Upper lobe of left lung (tissue), 6 donors: Measurements from ENCODE around the gene REV1. TPM values are rescaled to one million over a fixed set of nuclear protein-coding genes. Genes with fewer than 3 reads are reported as not detected.
"Not testable (repeated sequence)": the region's sequence is repeated elsewhere in the genome, so short reads cannot be mapped to it uniquely, and the experiment has no call there.

Experiments
- ATAC-seq, 2 donors: fragments of 200-7000 bp; cut with Tn5 transposase; one replicate each; pipeline ENCODE4 v1.9.1; 2022; ENCODE audit warnings: mild to moderate bottlenecking in 2 of 2, moderate library complexity in 2 of 2; ENCODE audit not compliant: low FRiP score in 2 of 2
- DNase-seq, 2 donors: peaks; one replicate each; pipeline ENCODE4 v3.0.0-alpha.2; 2019 to 2020
- H3K27ac ChIP-seq, 4 donors: fragments of 200-600 bp; sonication (generic); one replicate each; pipeline ENCODE4 v1.5.1; 2016 to 2019
- H3K27me3 ChIP-seq, 4 donors: fragments of 200-600 bp; sonication (generic); one replicate each; pipeline ENCODE4 v1.5.1; 2017 to 2019
- H3K36me3 ChIP-seq, 4 donors: fragments of 200-600 bp; sonication (generic); one replicate each; pipeline ENCODE4 v1.5.1; 2016 to 2019
- H3K4me1 ChIP-seq, 4 donors: fragments of 200-600 bp; sonication (generic); one replicate each; pipeline ENCODE4 v1.5.1; 2018 to 2019
- H3K4me3 ChIP-seq, 4 donors: fragments of 200-600 bp; sonication (generic); one replicate each; pipeline ENCODE4 v1.5.1; 2017 to 2019; ENCODE audit warnings: mild to moderate bottlenecking in 2 of 4, moderate library complexity in 1 of 4
- H3K9me3 ChIP-seq, 4 donors: fragments of 200-600 bp; sonication (generic); one replicate each; pipeline ENCODE4 v1.5.1; 2018 to 2019
- CTCF ChIP-seq, 6 experiments: fragments of 450-650 bp in 4 of 6; fragments of 200-600 bp in 2 of 6; sonication (generic) in 2 of 6; IDR thresholded peaks; one replicate each; pipeline ENCODE4 v1.5.1; 2016 to 2019; ENCODE audit warnings: antibody characterized with exemption in 6 of 6
- EP300 ChIP-seq, 4 donors: sonication (generic); formaldehyde crosslinking; IDR thresholded peaks; one replicate each; pipeline ENCODE4 v1.5.1; 2017; ENCODE audit warnings: antibody characterized with exemption in 4 of 4, control low read depth in 2 of 4
- POLR2A ChIP-seq, 4 donors: fragments of 450-650 bp; IDR thresholded peaks; one replicate each; pipeline ENCODE4 v1.5.1; 2016 to 2017; ENCODE audit warnings: antibody characterized with exemption in 4 of 4, mild to moderate bottlenecking in 2 of 4
- POLR2AphosphoS5 ChIP-seq, 2 donors: sonication (generic); formaldehyde crosslinking; IDR thresholded peaks; one replicate each; pipeline ENCODE4 v1.5.1; 2017; ENCODE audit warnings: antibody characterized with exemption in 2 of 2
- WGBS, 2 donors: methylation state at CpG; one replicate each; pipeline ENCODE4 v1.1.5; 2017 to 2018; 5-methylcytosine and 5-hydroxymethylcytosine counted together
- total RNA-seq, 6 donors: library from RNA; depleted of rRNA in 4 of 6; stranded (reverse); fragments of >200 nt in 4 of 6; gene quantifications; one replicate each; pipeline versions ENCODE4 v1.1.0 to v1.2.1, GENCODE V29; 2016 to 2021
- donor health status: DM: no; HTN: no; CAD: no; lungs with moderate emphysema.
- donor health status: DM: no; HTN: yes; CAD: no; lungs with severe emphysema.

REV1 gene
- total RNA-seq, 6 donors from 2014 or later: 34.6 to 135 (median 61.8) TPM

GRCh38 chr2:99507937-99508818 is 18.4 kb upstream of the REV1 start:
- Histone ChIP-seq H3K27me3 (no peaks in the 10 kb centered on the region), H3K27ac (peak overlapping the region; percentile 31 to 75 (median 62)), H3K4me1 (peaks cover 0 to 10% (median 0%) of the 10 kb centered on the region in 4 donors), H3K36me3 (no peaks in the 10 kb centered on the region), H3K4me3 (no peak overlapping the region), H3K9me3 (no peaks in the 10 kb centered on the region)
- DNase-seq: peak in 1 of 2 donors; percentile 74
- peak; percentile 49 to 88 for ATAC-seq
- 71 to 78% methylated on average over 7 of the region's 7 CpGs for WGBS, 2 donors
- TF ChIP-seq CTCF (IDR thresholded peaks at IDR 0.05) (no peak), EP300 (IDR thresholded peaks at IDR 0.05) (peak in 1 of 4 donors; percentile 72), POLR2A (IDR thresholded peaks at IDR 0.05) (no peak), POLR2AphosphoS5 (IDR thresholded peaks at IDR 0.05) (peak in 1 of 2 donors; percentile 11)

GRCh38 chr2:99504844-99505584 is 15.2 kb upstream of the REV1 start:
- ATAC-seq (no peak), DNase-seq (no peak)
- TF ChIP-seq POLR2A (IDR thresholded peaks at IDR 0.05): no peak
- Histone ChIP-seq H3K27ac (peak overlapping the region; percentile 24 to 69 (median 42)), H3K4me3 (no peak overlapping the region), H3K9me3 (no peaks in the 10 kb centered on the region), H3K27me3 (no peaks in the 10 kb centered on the region), H3K36me3 (no peaks in the 10 kb centered on the region), H3K4me1 (peaks cover 0 to 7% (median 0%) of the 10 kb centered on the region in 4 donors)
- 33% methylated on average over 4 of the region's 4 CpGs for WGBS, 2 donors

- not testable (repeated sequence) for ATAC-seq
- DNase-seq: peak in 1 of 2 donors; percentile 73
- WGBS, 2 donors: 81 to 87% methylated on average over 8 of the region's 8 CpGs
Measured at GRCh38 chr2:99503662-99504416, 14.0 kb upstream of the REV1 start.

GRCh38 chr2:99496021-99496420 is 6.2 kb upstream of the REV1 start:
- no peak overlapping the region for H3K27ac ChIP-seq
- WGBS, 2 donors: 89 to 98% methylated on average over 2 of the region's 2 CpGs
- DNase-seq (no peak), ATAC-seq (no peak)
- no peak overlapping the region for H3K4me3 ChIP-seq
- H3K36me3 ChIP-seq: no peaks in the 10 kb centered on the region
- H3K9me3 ChIP-seq: no peaks in the 10 kb centered on the region
- no peaks in the 10 kb centered on the region for H3K27me3 ChIP-seq
- TF ChIP-seq EP300 (IDR thresholded peaks at IDR 0.05): no peak
- no peak for TF ChIP-seq POLR2AphosphoS5 (IDR thresholded peaks at IDR 0.05)
- TF ChIP-seq CTCF (IDR thresholded peaks at IDR 0.05): no peak
- TF ChIP-seq POLR2A (IDR thresholded peaks at IDR 0.05): no peak
- peaks cover 0 to 8% (median 2%) of the 10 kb centered on the region in 4 donors for H3K4me1 ChIP-seq

More at GRCh38 chr2:99503662-99504416, 14.0 kb upstream of the REV1 start:
- H3K9me3 ChIP-seq, H3K4me3 ChIP-seq, H3K4me1 ChIP-seq, H3K36me3 ChIP-seq, H3K27me3 ChIP-seq: not testable (repeated sequence)
- H3K27ac ChIP-seq: peak overlapping the region; percentile 14 to 79 (median 66)
- peak in 1 of 4 donors; percentile 57 for TF ChIP-seq EP300 (IDR thresholded peaks at IDR 0.05)
- peak in 1 of 4 donors; percentile 18 for TF ChIP-seq POLR2A (IDR thresholded peaks at IDR 0.05)
- TF ChIP-seq POLR2AphosphoS5 (IDR thresholded peaks at IDR 0.05): peak in 1 of 2 donors; percentile 31

- Histone ChIP-seq H3K27me3 (no peaks in the 10 kb centered on the region), H3K4me1 (peaks cover 6 to 10% (median 7%) of the 10 kb centered on the region in 4 donors), H3K27ac (no peak overlapping the region), H3K9me3 (no peaks in the 10 kb centered on the region), H3K4me3 (no peak overlapping the region), H3K36me3 (no peaks in the 10 kb centered on the region)
- DNase-seq (no peak), ATAC-seq (no peak)
- WGBS, 2 donors: 87 to 92% methylated on average over 4 of the region's 4 CpGs
- TF ChIP-seq POLR2AphosphoS5 (IDR thresholded peaks at IDR 0.05) (no peak), POLR2A (IDR thresholded peaks at IDR 0.05) (no peak), CTCF (IDR thresholded peaks at IDR 0.05) (no peak), EP300 (IDR thresholded peaks at IDR 0.05) (no peak)
Measured at GRCh38 chr2:99495115-99495860, 5.5 kb upstream of the REV1 start.
